IPS-18a (cell line): Measurements from ENCODE around the gene SLC10A2.

Experiments used
- H3K27ac ChIP-seq: one replicate; pipeline ENCODE4 v1.5.1; 2013; ENCODE audit warnings: low read length
- H3K27me3 ChIP-seq: one replicate; pipeline ENCODE4 v1.6.1; 2013; ENCODE audit warnings: mild to moderate bottlenecking, low read length; ENCODE audit not compliant: control insufficient read depth, insufficient read depth
- H3K36me3 ChIP-seq: one replicate; pipeline ENCODE4 v1.6.1; 2013; ENCODE audit warnings: low read depth, low read length; ENCODE audit not compliant: control insufficient read depth
- H3K4me1 ChIP-seq: one replicate; pipeline ENCODE4 v1.6.1; 2013; ENCODE audit warnings: low read depth, low read length; ENCODE audit not compliant: control insufficient read depth
- H3K4me3 ChIP-seq: one replicate; pipeline ENCODE4 v1.5.1; 2013; ENCODE audit warnings: low read length
- H3K9ac ChIP-seq: one replicate; pipeline ENCODE4 v1.6.1; 2013; ENCODE audit warnings: mild to moderate bottlenecking, low read length, moderate library complexity
- H3K9me3 ChIP-seq: one replicate; pipeline ENCODE4 v1.6.1; 2013; ENCODE audit warnings: low read depth, low read length; ENCODE audit not compliant: control insufficient read depth

The SLC10A2 gene

DNA sequence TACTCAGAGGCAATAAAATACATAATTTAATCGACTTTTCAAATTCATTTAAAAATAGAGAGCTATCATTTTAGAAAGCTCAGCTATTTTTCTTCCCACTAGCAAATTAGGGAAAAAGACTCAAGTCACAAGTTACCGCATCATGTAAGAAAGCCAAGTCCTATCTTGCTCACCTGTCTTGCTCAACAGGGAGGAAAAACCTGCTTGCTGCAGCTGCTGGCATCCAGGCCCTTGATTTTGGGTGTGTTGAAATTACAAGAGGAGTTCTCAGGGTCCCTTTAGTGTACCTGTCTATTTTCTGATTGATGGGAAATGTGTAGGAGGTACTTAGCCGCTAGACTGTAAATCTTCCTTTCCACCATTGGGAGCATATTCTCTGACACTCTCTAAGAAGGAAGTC is 22.2 kb downstream of the SLC10A2 start:
- Histone ChIP-seq H3K4me1 (no peaks in the 10 kb centered on the region), H3K36me3 (no peaks in the 10 kb centered on the region), H3K9me3 (no peaks in the 10 kb centered on the region), H3K27ac (no peak overlapping the region), H3K4me3 (no peak overlapping the region), H3K9ac (no peak overlapping the region), H3K27me3 (no peaks in the 10 kb centered on the region)

DNA sequence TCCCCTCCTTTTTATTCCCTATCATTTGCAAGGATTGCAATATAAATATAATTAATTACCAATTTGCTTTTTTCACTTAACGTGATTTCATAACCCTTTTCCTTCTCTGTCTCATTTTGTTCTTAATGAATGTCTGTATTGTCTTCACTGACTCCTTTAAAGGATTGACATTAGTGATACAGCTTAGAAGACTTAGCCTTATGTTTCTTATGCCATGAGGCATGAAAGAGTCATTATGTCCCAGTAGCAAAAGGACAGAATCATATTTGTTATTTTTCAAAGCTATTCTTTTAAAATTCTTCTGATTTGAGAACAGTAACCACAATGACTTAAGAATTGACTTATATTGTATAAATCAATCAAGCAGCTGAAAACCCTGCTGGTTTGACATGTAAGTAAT is 26.2 kb downstream of the SLC10A2 start:
- Histone ChIP-seq H3K4me3 (no peak overlapping the region), H3K27ac (no peak overlapping the region), H3K36me3 (no peaks in the 10 kb centered on the region)

DNA sequence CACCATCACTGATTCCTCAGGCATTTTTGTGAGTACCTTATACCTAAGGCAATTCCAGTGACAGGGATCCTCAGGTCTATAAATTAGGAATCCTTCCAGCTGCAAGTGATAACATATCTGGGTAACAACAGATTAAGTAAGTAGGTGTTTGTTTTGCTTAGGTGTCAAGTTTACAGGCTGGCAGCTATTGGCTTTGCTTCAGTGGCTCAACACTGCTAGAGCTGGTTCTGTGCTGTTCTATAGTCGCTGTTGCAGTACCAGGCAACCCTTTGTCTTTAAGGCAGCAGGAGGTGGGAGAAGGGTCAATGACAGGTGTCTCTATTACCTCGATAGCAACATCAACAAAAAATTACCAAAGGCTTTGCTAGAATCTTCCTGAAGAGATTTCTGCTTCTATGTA is 27.0 kb downstream of the SLC10A2 start:
- no peak overlapping the region for H3K4me3 ChIP-seq
- no peak overlapping the region for H3K27ac ChIP-seq
- H3K27me3 ChIP-seq = no peaks in the 10 kb centered on the region
- no peaks in the 10 kb centered on the region for H3K9me3 ChIP-seq
- H3K4me1 ChIP-seq = no peaks in the 10 kb centered on the region
- H3K36me3 ChIP-seq = no peaks in the 10 kb centered on the region
- H3K9ac ChIP-seq = no peak overlapping the region

More for the DNA sequence above, 26.2 kb downstream of the SLC10A2 start:
- no peaks in the 10 kb centered on the region for H3K27me3 ChIP-seq
- no peaks in the 10 kb centered on the region for H3K9me3 ChIP-seq
- no peak overlapping the region for H3K9ac ChIP-seq
- no peaks in the 10 kb centered on the region for H3K4me1 ChIP-seq

DNA sequence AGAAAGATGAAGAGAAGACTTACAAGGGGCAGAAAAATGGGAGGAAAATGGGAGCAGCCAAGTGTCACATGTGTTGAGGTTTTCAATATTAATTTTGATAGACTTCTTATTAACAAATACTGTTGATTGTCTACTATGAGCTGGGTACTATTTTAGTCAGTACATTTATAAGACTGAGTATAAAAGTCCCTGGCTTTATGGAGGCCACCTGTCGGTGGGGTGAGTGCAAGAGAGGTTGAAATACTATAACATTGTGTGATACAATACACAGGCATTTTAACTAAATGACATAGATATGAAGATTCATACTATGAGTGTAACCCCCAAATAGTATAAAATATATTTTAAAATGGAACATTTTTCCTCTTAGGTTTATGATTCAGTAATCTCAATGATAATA is 29.9 kb downstream of the SLC10A2 start:
- H3K27ac ChIP-seq = no peak overlapping the region
- no peaks in the 10 kb centered on the region for H3K36me3 ChIP-seq
- no peaks in the 10 kb centered on the region for H3K27me3 ChIP-seq
- no peak overlapping the region for H3K9ac ChIP-seq
- no peaks in the 10 kb centered on the region for H3K9me3 ChIP-seq
- no peaks in the 10 kb centered on the region for H3K4me1 ChIP-seq
- no peak overlapping the region for H3K4me3 ChIP-seq

DNA sequence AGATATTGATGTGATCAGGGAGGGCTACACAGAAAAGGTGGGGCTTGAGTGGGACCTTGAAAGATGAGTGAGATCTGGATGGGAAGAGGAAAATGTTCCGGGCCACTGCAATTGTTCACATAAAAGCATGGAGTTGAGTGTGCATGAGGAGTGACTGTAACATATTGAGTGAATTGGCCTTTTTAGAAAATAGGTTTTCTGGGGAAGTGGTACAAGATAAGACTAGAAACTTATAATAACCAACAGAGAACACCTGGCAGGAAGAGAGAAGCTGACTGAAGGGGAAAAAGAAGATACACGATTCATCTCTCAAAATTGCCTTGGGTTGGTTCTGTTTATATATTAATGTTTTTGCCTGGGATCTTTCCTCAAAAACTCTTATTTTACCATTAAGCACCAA is 32.2 kb downstream of the SLC10A2 start:
- no peaks in the 10 kb centered on the region for H3K4me1 ChIP-seq
- no peaks in the 10 kb centered on the region for H3K36me3 ChIP-seq
- no peak overlapping the region for H3K27ac ChIP-seq
- H3K9me3 ChIP-seq = no peaks in the 10 kb centered on the region
- no peaks in the 10 kb centered on the region for H3K27me3 ChIP-seq
- no peak overlapping the region for H3K4me3 ChIP-seq
- no peak overlapping the region for H3K9ac ChIP-seq

DNA sequence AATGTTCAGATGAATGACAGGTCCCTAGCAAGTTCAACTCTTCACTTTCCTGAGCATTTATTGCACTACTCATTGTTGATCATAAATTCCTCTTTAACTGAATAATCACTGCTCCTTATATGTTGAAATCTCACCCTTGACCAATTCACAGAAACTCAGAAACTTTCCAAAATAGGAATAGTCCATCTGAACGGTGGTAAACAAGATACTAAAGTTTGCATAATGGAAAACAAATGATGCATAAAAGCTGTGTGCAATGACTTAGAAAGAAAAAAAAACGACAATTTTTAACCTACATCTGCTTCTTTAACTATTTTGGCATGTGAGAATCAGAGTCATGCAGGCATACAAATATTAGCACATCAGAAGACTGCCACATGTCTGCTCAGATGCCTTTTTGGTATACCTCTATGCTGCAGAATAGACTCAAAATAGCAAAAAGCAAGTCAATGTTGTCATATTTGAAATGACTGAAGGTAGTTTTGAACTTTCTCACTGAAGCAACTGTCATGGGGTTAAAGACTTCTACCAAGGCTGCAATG is 34.8 kb downstream of the SLC10A2 start:
- Histone ChIP-seq H3K9ac (no peak overlapping the region), H3K27me3 (no peaks in the 10 kb centered on the region), H3K27ac (no peak overlapping the region), H3K4me3 (no peak overlapping the region), H3K36me3 (no peaks in the 10 kb centered on the region), H3K9me3 (no peaks in the 10 kb centered on the region), H3K4me1 (no peaks in the 10 kb centered on the region)

DNA sequence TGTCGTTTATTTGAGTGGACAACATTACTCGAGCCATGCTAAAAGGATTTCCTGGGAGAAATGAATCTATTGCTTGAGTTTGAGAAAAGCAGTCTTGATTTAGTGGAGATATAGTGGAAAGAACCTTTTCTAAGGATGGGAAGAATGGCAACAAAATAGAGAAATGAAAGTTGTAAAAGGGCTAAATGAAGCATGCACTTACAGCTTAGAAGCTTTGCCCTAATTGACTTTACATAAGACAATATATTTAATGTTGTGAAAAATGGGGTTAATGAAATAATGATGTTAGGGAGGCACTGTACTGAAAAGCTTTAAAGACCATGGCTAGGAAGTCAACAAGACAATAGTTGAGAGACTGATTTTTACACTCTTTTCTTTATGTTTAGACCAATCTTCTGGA is 35.4 kb downstream of the SLC10A2 start:
- H3K9ac ChIP-seq = no peak overlapping the region
- no peaks in the 10 kb centered on the region for H3K9me3 ChIP-seq
- no peak overlapping the region for H3K27ac ChIP-seq
- H3K36me3 ChIP-seq = no peaks in the 10 kb centered on the region
- H3K4me3 ChIP-seq = no peak overlapping the region
- no peaks in the 10 kb centered on the region for H3K27me3 ChIP-seq
- H3K4me1 ChIP-seq = no peaks in the 10 kb centered on the region

DNA sequence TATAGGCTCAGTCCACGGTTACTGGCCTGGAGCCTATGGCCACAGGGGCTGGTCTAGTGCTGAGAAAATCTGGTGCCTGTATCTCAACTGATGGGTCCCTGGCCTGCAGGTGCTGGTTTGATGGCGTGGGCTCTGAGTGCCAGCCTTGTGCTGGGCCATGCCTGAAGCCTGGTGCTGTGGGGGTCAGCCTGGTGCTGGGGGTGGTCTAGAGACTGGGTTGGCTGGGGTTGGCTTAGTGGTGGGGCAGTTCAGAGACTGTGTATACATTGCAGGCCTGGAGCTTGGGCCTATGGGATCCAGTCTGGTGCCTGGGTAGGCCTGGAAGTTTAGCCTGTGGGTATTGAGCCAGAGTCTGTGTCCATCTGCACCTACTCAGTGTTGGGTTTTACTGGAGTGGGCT is 36.4 kb downstream of the SLC10A2 start:
- Histone ChIP-seq H3K27ac (no peak overlapping the region), H3K36me3 (no peaks in the 10 kb centered on the region), H3K27me3 (no peaks in the 10 kb centered on the region), H3K4me3 (no peak overlapping the region), H3K4me1 (no peaks in the 10 kb centered on the region), H3K9me3 (no peaks in the 10 kb centered on the region), H3K9ac (no peak overlapping the region)

DNA sequence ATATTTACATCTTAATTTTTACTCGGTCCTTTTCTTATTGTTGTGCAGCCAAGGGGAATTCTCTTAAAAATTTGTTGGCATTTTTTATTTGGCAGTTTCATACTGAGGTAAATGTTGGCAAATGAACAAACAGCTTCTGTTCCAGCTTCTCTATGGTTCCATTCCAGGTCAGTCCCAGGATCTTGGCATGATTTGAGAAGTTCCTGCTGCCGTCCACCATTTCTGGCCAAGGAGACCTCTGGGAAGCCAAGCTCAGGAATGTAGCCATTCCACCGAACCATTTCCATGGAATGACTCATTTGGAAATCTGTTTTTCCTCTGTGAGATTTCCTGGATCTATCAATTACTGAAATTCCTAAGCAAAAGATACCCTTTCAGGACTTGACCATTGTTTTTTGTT is 43.9 kb downstream of the SLC10A2 start:
- no peaks in the 10 kb centered on the region for H3K9me3 ChIP-seq
- H3K36me3 ChIP-seq = no peaks in the 10 kb centered on the region
- H3K27ac ChIP-seq = no peak overlapping the region
- H3K27me3 ChIP-seq = no peaks in the 10 kb centered on the region
- H3K4me1 ChIP-seq = no peaks in the 10 kb centered on the region
- no peak overlapping the region for H3K4me3 ChIP-seq
- H3K9ac ChIP-seq = no peak overlapping the region

DNA sequence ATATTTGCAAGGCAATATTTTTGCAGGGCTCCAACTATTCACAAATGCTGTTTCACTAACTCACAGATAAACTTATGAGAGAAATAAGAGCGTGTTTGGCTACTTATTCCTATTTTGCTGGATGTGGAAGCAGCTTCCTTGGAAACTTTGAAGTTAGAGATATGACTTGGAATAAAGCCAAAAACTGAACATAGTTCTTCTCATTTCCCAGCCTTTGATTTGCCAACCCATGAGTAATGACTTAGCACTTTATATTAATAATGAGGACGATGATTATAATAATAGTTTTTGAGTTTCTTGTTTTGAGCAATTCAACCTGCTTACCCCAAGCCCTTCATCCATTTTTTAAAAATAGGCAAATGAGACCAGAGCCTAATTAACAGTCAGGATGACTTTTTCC is 47.7 kb downstream of the SLC10A2 start:
- no peak overlapping the region for H3K9ac ChIP-seq
- no peak overlapping the region for H3K27ac ChIP-seq
- H3K9me3 ChIP-seq = no peaks in the 10 kb centered on the region

DNA sequence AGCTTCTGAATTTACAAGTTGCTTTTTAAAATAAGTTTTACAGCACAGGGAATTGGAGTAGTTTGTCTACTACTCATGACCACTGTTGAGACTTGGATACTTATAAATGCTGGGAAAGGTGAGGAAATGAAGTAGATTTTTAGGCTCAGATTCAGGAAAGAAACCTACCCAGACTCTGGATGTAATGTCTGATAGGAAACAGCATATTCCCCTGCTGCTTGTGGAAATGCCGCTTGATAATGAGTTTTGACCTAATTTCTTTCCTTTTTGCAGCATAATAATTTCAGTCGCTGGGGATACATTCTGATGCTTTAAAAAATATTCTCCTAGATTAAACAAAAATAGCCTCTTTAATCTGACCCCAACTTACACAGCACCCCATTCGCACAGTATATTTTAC is 53.6 kb downstream of the SLC10A2 start:
- H3K27me3 ChIP-seq = no peaks in the 10 kb centered on the region
- no peaks in the 10 kb centered on the region for H3K9me3 ChIP-seq
- no peak overlapping the region for H3K9ac ChIP-seq
- no peaks in the 10 kb centered on the region for H3K4me1 ChIP-seq
- no peaks in the 10 kb centered on the region for H3K36me3 ChIP-seq
- no peak overlapping the region for H3K4me3 ChIP-seq
- H3K27ac ChIP-seq = no peak overlapping the region

More for the DNA sequence above, 47.7 kb downstream of the SLC10A2 start:
- no peaks in the 10 kb centered on the region for H3K36me3 ChIP-seq
- no peak overlapping the region for H3K4me3 ChIP-seq
- H3K4me1 ChIP-seq = no peaks in the 10 kb centered on the region
- no peaks in the 10 kb centered on the region for H3K27me3 ChIP-seq

DNA sequence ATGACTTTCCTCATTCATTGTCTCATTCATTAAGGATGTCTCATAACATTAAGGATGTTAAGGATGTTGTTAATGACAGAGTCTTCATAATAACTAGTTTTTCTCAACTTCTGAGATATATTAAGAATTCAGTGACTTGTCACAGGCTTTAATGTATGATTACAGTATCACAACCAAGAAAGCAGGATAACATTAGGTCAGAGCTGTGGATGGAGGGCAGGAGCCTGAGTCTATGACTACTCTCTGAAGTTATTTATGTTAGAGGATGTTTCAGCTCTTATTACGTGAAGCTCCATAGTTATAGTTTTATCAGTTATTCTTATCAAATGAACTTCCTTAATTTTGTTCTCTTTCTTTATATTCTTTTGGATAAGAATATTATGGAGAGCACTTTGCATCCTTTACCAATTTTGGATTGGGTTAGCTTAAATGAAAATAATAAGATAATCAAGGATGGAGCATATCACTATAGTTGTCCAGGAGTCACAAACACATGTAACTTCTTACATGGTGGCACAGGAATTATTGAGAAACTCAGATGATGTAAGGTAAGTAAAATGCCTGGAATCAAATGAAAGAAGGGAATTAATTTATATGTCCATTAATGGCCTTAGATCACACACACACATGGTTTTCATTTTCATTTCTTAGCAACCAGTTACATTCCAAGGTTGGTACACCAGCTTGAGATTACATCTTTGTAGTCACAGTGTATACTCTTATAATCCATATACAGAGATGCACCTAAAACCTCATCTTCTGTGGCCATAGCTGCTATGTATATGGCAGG is 57.0 kb downstream of the SLC10A2 start:
- no peaks in the 10 kb centered on the region for H3K9me3 ChIP-seq
- H3K4me1 ChIP-seq = no peaks in the 10 kb centered on the region
- no peak overlapping the region for H3K9ac ChIP-seq
- no peak overlapping the region for H3K27ac ChIP-seq
- H3K4me3 ChIP-seq = no peak overlapping the region
- no peaks in the 10 kb centered on the region for H3K36me3 ChIP-seq
- H3K27me3 ChIP-seq = no peaks in the 10 kb centered on the region
